ENCODE results near the gene CIRBP. TPM values are rescaled to one million over a fixed set of nuclear protein-coding genes. Genes with fewer than 3 reads are reported as not detected.

The CIRBP gene
- total RNA-seq, 1 donor from 2014 or later = 184 TPM

- Mint-ChIP-seq H3K4me3 (ENCODE audit: unreplicated experiment) (no peak overlapping the region), H3K4me1 (ENCODE audit: low read depth, unreplicated experiment) (no peaks in the 10 kb centered on the region), H3K27ac (ENCODE audit: unreplicated experiment) (no peak overlapping the region), H3K9me3 (ENCODE audit: unreplicated experiment) (no peaks in the 10 kb centered on the region), H3K27me3 (ENCODE audit: low read depth, unreplicated experiment) (no peaks in the 10 kb centered on the region), H3K36me3 (ENCODE audit: low read depth, unreplicated experiment) (no peaks in the 10 kb centered on the region)
- Histone ChIP-seq H2AFZ (ENCODE audit: low read depth, low read length) (no peak overlapping the region), H3K4me3 (ENCODE audit: insufficient read depth, low read depth, low read length) (no peak overlapping the region), H4K20me1 (ENCODE audit: insufficient read depth, low read length) (peaks cover 68% of the 10 kb centered on the region), H3K4me2 (ENCODE audit: low read length) (no peak overlapping the region), H3K9ac (ENCODE audit: low read length) (no peak overlapping the region), H3K4me1 (ENCODE audit: insufficient read depth, low read length) (no peaks in the 10 kb centered on the region), H3K9me3 (ENCODE audit: insufficient read depth, low read depth, low read length) (no peaks in the 10 kb centered on the region), H3K36me3 (ENCODE audit: insufficient read depth, low read length) (no peaks in the 10 kb centered on the region), H3K27me3 (ENCODE audit: insufficient read depth, low read length) (no peaks in the 10 kb centered on the region), H3K79me2 (ENCODE audit: insufficient read depth, low read length) (peaks cover 24% of the 10 kb centered on the region), H3K27ac (ENCODE audit: low read depth, low read length) (no peak overlapping the region)
- TF ChIP-seq CTCF (IDR thresholded peaks at IDR 0.05; ENCODE audit: insufficient read depth, low read depth, low read length) (peak; percentile 35), EZH2 (IDR thresholded peaks at IDR 0.05; ENCODE audit: insufficient read depth, low read length) (no peak)
- DNase-seq (ENCODE audit: low read depth) (no peak), FAIRE-seq (no peak)
Measured at GRCh38 chr19:1223018-1223855, 45.9 kb upstream of the CIRBP start.

- Mint-ChIP-seq H3K27me3 (ENCODE audit: low read depth, unreplicated experiment) (no peaks in the 10 kb centered on the region), H3K9me3 (ENCODE audit: unreplicated experiment) (no peaks in the 10 kb centered on the region), H3K4me3 (ENCODE audit: unreplicated experiment) (no peak overlapping the region), H3K27ac (ENCODE audit: unreplicated experiment) (no peak overlapping the region), H3K36me3 (ENCODE audit: low read depth, unreplicated experiment) (no peaks in the 10 kb centered on the region), H3K4me1 (ENCODE audit: low read depth, unreplicated experiment) (no peaks in the 10 kb centered on the region)
- Histone ChIP-seq H3K36me3 (ENCODE audit: insufficient read depth, low read length) (no peaks in the 10 kb centered on the region), H3K9me3 (ENCODE audit: insufficient read depth, low read depth, low read length) (no peaks in the 10 kb centered on the region), H2AFZ (ENCODE audit: low read depth, low read length) (no peak overlapping the region), H3K4me1 (ENCODE audit: insufficient read depth, low read length) (no peaks in the 10 kb centered on the region), H3K79me2 (ENCODE audit: insufficient read depth, low read length) (peaks cover 14% of the 10 kb centered on the region), H3K27me3 (ENCODE audit: insufficient read depth, low read length) (no peaks in the 10 kb centered on the region), H4K20me1 (ENCODE audit: insufficient read depth, low read length) (peaks cover 60% of the 10 kb centered on the region), H3K4me3 (ENCODE audit: insufficient read depth, low read depth, low read length) (no peak overlapping the region), H3K9ac (ENCODE audit: low read length) (no peak overlapping the region), H3K4me2 (ENCODE audit: low read length) (no peak overlapping the region), H3K27ac (ENCODE audit: low read depth, low read length) (no peak overlapping the region)
- DNase-seq (ENCODE audit: low read depth) = no peak
- no peak for FAIRE-seq
- TF ChIP-seq EZH2 (IDR thresholded peaks at IDR 0.05; ENCODE audit: insufficient read depth, low read length) (no peak), CTCF (IDR thresholded peaks at IDR 0.05; ENCODE audit: insufficient read depth, low read depth, low read length) (no peak)
Measured at GRCh38 chr19:1224047-1224825, 44.9 kb upstream of the CIRBP start.

Data from astrocyte (in vitro differentiated cells and primary cell).